HG03378 (cell line): ENCODE data around the gene FAM193A.
"Not testable (repeated sequence)": the region's sequence is repeated elsewhere in the genome, so short reads cannot be mapped to it uniquely, and the experiment has no call there.

Experiments used
- ATAC-seq: cut with Tn5 transposase; IDR thresholded peaks from one replicate; pipeline ENCODE4 v1.9.1; 2021; ENCODE audit warnings: mild to moderate bottlenecking, moderate library complexity; ENCODE audit not compliant: unreplicated experiment

The FAM193A gene

GRCh38 chr4:2515830-2516550, 20.5 kb upstream of the FAM193A start:
- ATAC-seq = no peak

- no peak for ATAC-seq
Observed at GRCh38 chr4:2516635-2517034, 19.8 kb upstream of the FAM193A start.

- ATAC-seq = no peak
Observed at GRCh38 chr4:2526559-2526958, 9.9 kb upstream of the FAM193A start.

DNA sequence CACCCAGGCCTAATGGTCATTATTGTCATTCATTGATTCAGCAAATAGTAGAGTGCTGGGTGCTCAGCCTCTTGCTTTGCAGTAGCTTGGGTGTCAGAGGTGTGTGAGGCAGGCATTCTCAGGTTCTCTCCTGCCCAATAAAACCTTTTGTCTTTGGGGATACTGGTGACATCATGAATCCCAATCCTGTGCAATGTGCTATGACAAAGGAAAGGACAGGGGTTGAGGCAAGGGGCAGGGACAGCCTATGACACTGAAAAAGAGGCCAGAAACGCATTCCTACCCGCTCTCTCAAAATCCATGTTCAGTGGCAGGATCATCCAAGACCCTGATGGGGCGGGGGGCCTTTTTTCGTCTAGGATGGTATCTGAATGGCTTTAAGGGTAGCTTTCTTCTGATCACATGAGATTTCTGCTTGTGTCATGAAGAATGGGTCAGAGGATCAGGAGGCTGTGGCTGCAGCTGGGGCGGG, 1.5 kb upstream of the FAM193A start:
- ATAC-seq = no peak

DNA sequence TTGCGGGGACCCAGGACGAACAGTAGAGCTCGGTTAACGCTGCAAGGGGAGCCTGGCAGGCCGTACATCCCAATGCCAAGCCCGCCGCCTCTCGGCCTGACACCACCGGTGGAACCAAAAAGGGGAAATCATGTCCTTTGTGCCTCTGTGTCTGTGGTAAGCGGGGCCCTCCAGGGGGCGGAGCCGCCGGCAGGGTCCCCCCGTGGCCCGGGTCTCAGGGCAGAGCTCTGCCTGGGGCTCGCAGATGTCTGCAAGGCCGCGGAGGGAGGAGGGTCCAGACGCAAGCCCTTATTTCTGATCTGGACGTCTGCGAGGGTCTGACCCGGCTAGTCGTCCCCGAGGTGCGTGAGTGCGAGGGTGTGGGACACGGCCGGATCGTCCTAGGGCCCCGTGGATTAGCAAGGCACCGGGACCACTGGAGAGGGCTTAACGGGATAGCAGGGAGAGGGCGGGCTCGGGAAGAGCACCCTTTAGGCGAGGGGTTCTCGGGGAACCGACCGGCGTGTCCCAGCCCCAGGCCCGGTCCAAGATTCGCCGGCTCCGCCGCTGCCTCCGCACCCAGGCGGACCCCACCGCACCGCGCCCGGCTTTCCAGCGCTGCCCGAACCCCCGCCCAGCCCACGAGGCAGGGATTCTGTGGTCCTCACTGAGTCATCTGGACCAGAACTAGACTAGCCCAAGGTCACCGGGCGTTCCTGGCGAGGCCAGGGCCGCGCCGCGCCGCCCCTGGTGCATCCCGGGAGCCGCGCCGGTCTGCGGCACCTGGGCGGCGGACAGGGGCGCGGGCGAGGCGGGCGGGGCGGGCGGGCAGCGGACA, 863 bp upstream of the FAM193A start:
- peak; percentile 26 for ATAC-seq

DNA sequence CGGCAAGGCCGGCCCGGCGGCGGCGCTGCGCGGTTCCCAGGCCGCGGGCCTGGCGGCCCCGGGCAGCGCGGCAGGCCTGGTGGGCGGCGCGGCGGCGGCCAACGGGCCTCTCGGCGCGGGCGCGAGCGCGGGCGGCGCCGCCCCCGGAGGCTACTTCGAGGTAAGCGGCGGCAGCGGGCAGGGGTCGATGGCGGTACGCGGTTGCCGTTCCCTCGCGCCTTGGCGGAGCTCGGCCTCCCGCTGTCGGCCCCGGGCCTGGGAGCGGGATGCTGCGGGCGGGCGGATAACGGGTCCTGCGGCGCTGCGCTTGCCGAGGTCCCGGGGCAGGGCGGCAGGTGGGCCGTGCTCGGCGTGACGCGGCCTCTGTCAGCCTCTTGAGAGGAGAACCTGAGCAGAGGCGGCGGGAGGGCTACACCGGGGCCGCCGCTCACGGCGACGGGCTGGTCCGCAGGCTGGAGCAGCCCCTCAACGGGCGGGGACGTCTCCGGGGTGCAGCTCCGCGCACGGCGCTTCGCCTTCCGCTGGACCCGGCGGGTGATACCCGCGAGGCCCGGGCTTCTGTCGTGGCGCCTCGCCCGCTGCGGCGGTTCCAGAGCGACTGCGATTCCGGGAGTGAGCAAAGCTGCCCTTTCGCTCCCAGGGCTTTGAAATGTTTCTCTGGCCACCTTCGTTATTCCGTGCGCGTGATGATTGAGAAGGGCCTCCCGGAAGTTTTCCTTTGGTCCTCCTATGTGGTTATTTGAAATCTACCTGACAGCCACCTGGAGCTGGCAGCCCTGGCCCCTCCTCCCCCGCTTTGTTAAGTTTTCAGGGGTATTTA, 774 bp downstream of the FAM193A start:
- no peak for ATAC-seq

- ATAC-seq = not testable (repeated sequence)
Observed at GRCh38 chr4:2543580-2544191, 7.2 kb downstream of the FAM193A start.

GRCh38 chr4:2545321-2546013, 9.0 kb downstream of the FAM193A start:
- no peak for ATAC-seq

DNA sequence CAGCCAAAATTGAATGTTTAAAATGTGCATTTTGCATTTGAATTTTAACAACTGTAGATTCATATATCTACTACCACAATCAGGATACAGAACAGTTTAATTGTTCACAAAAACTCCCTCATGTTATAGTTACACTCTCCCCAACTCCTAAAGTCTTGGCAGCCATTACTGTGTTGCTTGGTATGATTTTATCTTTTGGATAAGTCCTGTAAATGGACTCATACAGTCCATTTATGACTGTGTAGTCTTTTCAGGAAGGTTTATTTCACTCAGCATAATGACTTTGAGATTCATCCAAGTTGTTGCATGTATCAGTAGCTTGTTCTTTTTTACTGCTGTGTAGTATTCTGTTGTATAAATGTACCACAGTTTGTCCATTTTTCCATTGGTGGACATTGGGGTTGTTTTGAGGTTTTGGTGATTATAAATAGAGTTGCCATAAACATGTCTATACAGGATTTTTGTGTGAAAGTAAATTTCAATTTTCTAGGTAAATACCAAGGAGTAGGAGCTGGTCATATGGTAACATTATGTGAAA, 9.9 kb downstream of the FAM193A start:
- ATAC-seq = no peak

GRCh38 chr4:2546961-2547691, 10.7 kb downstream of the FAM193A start:
- not testable (repeated sequence) for ATAC-seq

GRCh38 chr4:2551118-2551517, 14.7 kb downstream of the FAM193A start:
- ATAC-seq = no peak

DNA sequence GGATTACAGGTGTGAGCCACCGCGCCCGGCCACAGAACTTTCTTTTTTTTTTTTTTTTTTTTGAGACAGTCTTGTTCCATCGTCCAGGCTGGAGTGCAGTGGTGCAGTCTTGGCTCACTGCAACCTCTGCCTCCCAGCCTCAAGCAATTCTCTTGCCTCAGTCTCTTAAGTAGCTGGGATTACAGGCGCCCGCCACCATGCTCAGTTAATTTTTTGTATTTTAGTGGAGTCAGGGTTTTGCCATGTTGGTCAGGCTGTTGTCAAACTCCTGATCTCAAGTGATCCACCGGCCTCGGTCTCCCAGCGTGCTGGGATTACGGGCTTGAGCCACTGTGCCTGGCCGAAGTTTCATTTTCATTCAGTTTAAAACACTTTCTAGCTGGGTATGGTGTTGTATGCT, 16.4 kb downstream of the FAM193A start:
- ATAC-seq = no peak

DNA sequence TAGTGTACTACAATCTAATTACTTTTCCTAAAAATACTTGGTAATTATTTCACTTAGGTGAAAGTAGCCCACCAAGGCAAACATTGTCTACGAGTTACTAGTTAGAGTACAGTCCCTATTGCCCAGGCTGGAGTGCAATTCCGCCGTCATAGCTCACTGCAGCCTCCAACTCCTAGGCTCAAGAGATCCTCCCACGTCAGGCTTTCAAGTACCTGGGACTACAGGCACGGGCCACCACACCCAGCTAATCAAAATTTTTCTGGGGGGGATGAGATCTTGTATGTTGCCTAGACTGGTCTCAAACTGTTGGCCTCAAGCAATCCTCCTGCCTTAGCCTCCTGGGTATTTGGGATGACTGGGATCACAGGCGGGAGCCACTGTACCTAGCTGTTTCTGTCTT, 21.9 kb downstream of the FAM193A start:
- ATAC-seq = no peak

GRCh38 chr4:2560167-2560566, 23.7 kb downstream of the FAM193A start:
- no peak for ATAC-seq

- ATAC-seq = no peak
Observed at GRCh38 chr4:2565533-2565932, 29.1 kb downstream of the FAM193A start.

GRCh38 chr4:2570036-2570435, 33.6 kb downstream of the FAM193A start:
- no peak for ATAC-seq

- ATAC-seq = peak; percentile 73
Observed at GRCh38 chr4:2570551-2571222, 34.2 kb downstream of the FAM193A start.

- no peak for ATAC-seq
Observed at GRCh38 chr4:2572076-2572475, 35.6 kb downstream of the FAM193A start.

GRCh38 chr4:2572866-2573265, 36.4 kb downstream of the FAM193A start:
- ATAC-seq = no peak
